Measurements from ENCODE around the gene CDH2.

- TF ChIP-seq CTCF (IDR thresholded peaks at IDR 0.05) (no peak), POLR2A (IDR thresholded peaks at IDR 0.05) (no peak)
Measured at GRCh38 chr18:28027755-28028154, 149.2 kb downstream of the CDH2 start.

Data from lower leg skin (tissue), 3 donors.